Measurements from ENCODE around the gene NAV2.

The NAV2 gene

DNA sequence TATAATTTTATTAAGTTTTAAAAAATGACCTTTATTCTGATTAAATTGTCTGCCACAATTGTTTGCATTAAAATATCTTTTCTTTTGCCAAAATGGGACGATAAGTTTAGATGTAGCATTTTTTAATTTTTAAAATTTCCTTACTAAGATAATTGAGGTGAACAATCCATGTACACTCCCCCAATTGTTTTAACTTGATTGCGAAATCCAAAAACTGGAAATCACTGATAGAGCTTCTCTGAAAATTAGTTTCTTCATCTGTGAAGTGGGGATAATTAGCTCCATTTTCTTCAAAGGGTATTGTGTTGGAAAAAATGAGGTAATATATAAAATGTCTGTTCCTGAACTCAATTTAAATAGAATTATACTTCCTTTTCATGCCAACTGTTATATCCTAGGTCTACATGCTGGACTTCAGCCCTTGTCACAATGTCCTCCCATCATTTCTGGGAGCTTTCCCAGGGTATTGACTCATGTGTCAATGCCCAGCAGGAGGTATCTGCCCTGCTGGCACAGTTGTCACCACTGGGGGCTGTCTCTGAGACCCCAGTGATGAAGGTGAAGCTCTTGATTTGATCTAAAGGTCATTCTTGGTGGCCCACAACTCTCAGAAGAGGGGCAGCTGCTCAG, 28.7 kb upstream of the NAV2 start:
- Mint-ChIP-seq H3K4me3 (no peak overlapping the region), H3K27ac (no peak overlapping the region)
- DNase-seq, result no peak

DNA sequence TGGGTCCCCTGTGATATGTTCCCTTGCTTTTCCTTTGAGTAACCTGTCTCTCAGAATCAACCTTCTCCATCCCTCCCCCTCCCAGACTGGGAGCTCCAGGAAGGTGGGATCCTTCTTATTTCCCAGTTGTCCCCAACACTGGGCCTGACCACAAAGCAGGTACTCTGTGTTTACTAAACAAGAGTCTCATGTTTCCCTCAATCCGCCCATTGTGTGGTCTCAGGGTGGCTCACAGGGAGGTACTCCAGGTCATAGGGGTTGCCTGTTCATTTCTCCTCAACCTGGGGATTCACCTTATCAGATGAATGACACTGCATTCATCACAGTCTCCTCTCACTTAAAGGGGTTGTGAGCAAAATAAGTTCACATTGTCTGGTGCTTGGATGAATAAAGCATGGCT, 26.4 kb upstream of the NAV2 start:
- H3K27ac Mint-ChIP-seq, result peak overlapping the region; percentile 57
- H3K4me3 Mint-ChIP-seq, result no peak overlapping the region
- H3K36me3 Mint-ChIP-seq (ENCODE audit: low read depth), result no peaks in the 10 kb centered on the region
- DNase-seq, result no peak
- TF ChIP-seq, protein P1, sequence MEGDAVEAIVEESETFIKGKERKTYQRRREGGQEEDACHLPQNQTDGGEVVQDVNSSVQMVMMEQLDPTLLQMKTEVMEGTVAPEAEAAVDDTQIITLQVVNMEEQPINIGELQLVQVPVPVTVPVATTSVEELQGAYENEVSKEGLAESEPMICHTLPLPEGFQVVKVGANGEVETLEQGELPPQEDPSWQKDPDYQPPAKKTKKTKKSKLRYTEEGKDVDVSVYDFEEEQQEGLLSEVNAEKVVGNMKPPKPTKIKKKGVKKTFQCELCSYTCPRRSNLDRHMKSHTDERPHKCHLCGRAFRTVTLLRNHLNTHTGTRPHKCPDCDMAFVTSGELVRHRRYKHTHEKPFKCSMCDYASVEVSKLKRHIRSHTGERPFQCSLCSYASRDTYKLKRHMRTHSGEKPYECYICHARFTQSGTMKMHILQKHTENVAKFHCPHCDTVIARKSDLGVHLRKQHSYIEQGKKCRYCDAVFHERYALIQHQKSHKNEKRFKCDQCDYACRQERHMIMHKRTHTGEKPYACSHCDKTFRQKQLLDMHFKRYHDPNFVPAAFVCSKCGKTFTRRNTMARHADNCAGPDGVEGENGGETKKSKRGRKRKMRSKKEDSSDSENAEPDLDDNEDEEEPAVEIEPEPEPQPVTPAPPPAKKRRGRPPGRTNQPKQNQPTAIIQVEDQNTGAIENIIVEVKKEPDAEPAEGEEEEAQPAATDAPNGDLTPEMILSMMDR (IDR thresholded peaks at IDR 0.05), result no peak
- H3K27me3 Mint-ChIP-seq (ENCODE audit: low read depth, poor library complexity), result peaks cover 2% of the 10 kb centered on the region
- no peaks in the 10 kb centered on the region for H3K9me3 Mint-ChIP-seq
- H3K4me1 Mint-ChIP-seq, result peaks cover 38% of the 10 kb centered on the region

More for the DNA sequence above, 28.7 kb upstream of the NAV2 start:
- Mint-ChIP-seq H3K9me3 (no peaks in the 10 kb centered on the region), H3K4me1 (peaks cover 48% of the 10 kb centered on the region), H3K36me3 (ENCODE audit: low read depth) (no peaks in the 10 kb centered on the region), H3K27me3 (ENCODE audit: low read depth, poor library complexity) (peaks cover 11% of the 10 kb centered on the region)
- TF ChIP-seq, protein P1 (IDR thresholded peaks at IDR 0.05), result no peak

DNA sequence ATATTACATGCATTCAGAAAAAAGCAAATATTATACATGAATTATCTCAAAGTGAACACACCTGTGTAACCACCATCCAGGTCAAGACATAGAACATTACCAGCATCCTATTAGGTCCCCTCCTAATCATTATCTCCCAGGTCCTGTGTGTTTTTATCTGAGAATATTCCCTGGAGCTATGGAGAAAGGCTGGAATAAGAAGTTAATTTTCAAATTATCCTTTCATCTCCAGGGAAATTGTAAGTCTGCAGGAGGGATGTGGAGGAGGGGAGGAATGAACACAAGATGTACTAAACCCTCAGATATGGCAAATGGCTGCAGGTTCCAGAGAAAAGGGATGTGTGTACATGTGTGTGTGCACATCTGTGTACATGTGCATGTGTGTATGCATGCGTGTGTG, 25.2 kb upstream of the NAV2 start:
- H3K36me3 Mint-ChIP-seq (ENCODE audit: low read depth), result no peaks in the 10 kb centered on the region
- no peak overlapping the region for H3K27ac Mint-ChIP-seq
- H3K4me3 Mint-ChIP-seq, result no peak overlapping the region
- H3K4me1 Mint-ChIP-seq, result peaks cover 38% of the 10 kb centered on the region
- H3K9me3 Mint-ChIP-seq, result no peaks in the 10 kb centered on the region
- TF ChIP-seq, protein P1 (IDR thresholded peaks at IDR 0.05), result no peak
- no peak for DNase-seq
- H3K27me3 Mint-ChIP-seq (ENCODE audit: low read depth, poor library complexity), result peaks cover 2% of the 10 kb centered on the region

DNA sequence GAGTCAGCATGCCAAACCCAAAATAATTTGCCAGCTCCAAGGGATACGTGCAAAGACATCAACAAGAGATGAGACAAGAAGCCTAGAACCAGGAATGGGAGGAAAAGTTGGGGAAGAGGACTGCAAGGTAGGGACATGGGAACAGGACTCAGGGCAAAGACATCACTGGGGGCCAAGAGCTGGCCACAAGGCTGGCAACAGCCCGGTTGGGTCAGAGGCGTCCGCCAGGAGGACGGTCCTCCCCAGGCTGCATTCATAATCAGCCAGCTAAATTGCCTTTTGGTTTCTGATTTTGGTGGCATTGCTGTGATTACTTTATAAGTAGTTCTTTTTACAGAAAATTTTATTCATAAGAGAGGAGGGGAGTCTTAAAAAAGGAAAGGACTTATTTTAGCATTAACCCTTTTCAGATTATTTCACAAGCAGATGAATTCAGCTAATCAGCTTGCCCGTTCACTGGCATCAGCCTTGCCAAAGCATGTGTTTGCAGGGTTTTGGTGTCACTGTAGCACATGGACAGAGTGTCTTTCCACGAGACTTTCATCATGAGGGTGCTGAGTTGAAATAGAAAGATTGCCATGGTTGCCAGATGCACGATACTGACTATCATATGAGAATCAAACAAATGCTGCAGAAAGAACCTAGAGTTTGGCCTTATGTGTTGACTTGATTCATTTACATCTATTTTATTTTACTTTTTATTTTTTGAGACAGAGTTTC, 23.2 kb upstream of the NAV2 start:
- DNase-seq, result no peak
- TF ChIP-seq, protein P1 (IDR thresholded peaks at IDR 0.05), result no peak
- Mint-ChIP-seq H3K4me3 (no peak overlapping the region), H3K4me1 (peaks cover 28% of the 10 kb centered on the region), H3K36me3 (ENCODE audit: low read depth) (no peaks in the 10 kb centered on the region), H3K27me3 (ENCODE audit: low read depth, poor library complexity) (no peaks in the 10 kb centered on the region), H3K9me3 (no peaks in the 10 kb centered on the region), H3K27ac (no peak overlapping the region)

DNA sequence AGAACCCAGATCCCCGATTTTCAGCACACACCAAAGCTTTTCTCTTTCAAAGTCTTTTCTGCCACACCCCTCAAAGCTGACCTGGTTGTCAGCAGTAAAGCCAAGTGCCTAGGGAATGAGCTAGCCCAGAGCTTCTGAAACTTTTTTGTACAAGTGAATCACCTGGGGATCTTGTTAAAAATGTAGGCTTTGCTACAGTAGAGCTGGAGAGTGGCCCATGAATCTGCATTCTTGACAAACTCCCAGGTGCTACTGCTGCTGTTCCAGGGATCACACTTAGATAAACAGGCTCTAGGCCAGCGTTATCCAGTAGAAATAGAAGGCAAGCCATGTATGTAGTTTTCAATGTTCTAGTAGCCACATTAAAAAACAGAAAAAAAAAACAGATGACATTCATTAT, 21.8 kb upstream of the NAV2 start:
- Mint-ChIP-seq H3K27ac (no peak overlapping the region), H3K9me3 (no peaks in the 10 kb centered on the region), H3K4me3 (no peak overlapping the region), H3K36me3 (ENCODE audit: low read depth) (no peaks in the 10 kb centered on the region), H3K27me3 (ENCODE audit: low read depth, poor library complexity) (no peaks in the 10 kb centered on the region), H3K4me1 (peaks cover 23% of the 10 kb centered on the region)
- DNase-seq, result no peak
- TF ChIP-seq, protein P1 (IDR thresholded peaks at IDR 0.05), result no peak
